C4-2B (cell line): ENCODE results near the gene NTRK3.

Experiments
- H3K27ac ChIP-seq: fragments of 450-650 bp; 2 replicates; pipeline ENCODE4 v1.5.1; 2017
- CTCF ChIP-seq: fragments of 450-650 bp; conservative IDR thresholded peaks from 2 replicates; pipeline ENCODE4 v1.5.1; 2017; ENCODE audit warnings: mild to moderate bottlenecking
- ZFX ChIP-seq: fragments of 450-650 bp; IDR thresholded peaks from 2 replicates; pipeline ENCODE4 v1.6.1; 2017

The NTRK3 gene

GRCh38 chr15:88124199-88124598 lies 132.3 kb downstream of the NTRK3 start:
- no peak for TF ChIP-seq CTCF
- TF ChIP-seq ZFX: no peak
- H3K27ac ChIP-seq: no peak overlapping the region

GRCh38 chr15:88121968-88122530 lies 134.5 kb downstream of the NTRK3 start:
- no peak for TF ChIP-seq ZFX
- TF ChIP-seq CTCF: no peak
- H3K27ac ChIP-seq: no peak overlapping the region

- no peak for TF ChIP-seq CTCF
- TF ChIP-seq ZFX: no peak
- H3K27ac ChIP-seq: no peak overlapping the region
Measured at GRCh38 chr15:88120026-88120425, 136.5 kb downstream of the NTRK3 start.

- no peak overlapping the region for H3K27ac ChIP-seq
- TF ChIP-seq ZFX (no peak), CTCF (no peak)
Measured at GRCh38 chr15:88118741-88119140, 137.8 kb downstream of the NTRK3 start.

GRCh38 chr15:88118035-88118434 lies 138.5 kb downstream of the NTRK3 start:
- H3K27ac ChIP-seq: no peak overlapping the region
- TF ChIP-seq CTCF: no peak
- TF ChIP-seq ZFX: no peak

GRCh38 chr15:88115486-88116152 lies 140.9 kb downstream of the NTRK3 start:
- no peak overlapping the region for H3K27ac ChIP-seq
- no peak for TF ChIP-seq CTCF
- no peak for TF ChIP-seq ZFX

GRCh38 chr15:88113613-88114308 lies 142.8 kb downstream of the NTRK3 start:
- TF ChIP-seq ZFX (no peak), CTCF (no peak)
- no peak overlapping the region for H3K27ac ChIP-seq
